Spinal cord (tissue), 10 donors: ENCODE measurements around the gene SPAG16. TPM values are rescaled to one million over a fixed set of nuclear protein-coding genes. Genes with fewer than 3 reads are reported as not detected.

ENCODE experiments used
- DNase-seq, 6 donors: peaks; one replicate each; pipeline versions ENCODE4 v3.0.0 to v3.0.0-alpha.2; 2013 to 2015; ENCODE audit warnings: low spot score in 6 of 6, low read depth in 4 of 6
- H3K27ac ChIP-seq: one replicate; pipeline ENCODE4 v1.5.1; 2013; ENCODE audit warnings: low read depth, low read length, control low read depth
- H3K27me3 ChIP-seq: one replicate; pipeline ENCODE4 v1.6.1; 2013; ENCODE audit warnings: low read length; ENCODE audit not compliant: control insufficient read depth, insufficient read depth
- H3K36me3 ChIP-seq: one replicate; pipeline ENCODE4 v1.6.1; 2013; ENCODE audit warnings: low read length; ENCODE audit not compliant: control insufficient read depth, insufficient read depth
- H3K4me1 ChIP-seq: one replicate; pipeline ENCODE4 v1.6.1; 2013; ENCODE audit warnings: low read length; ENCODE audit not compliant: control insufficient read depth, insufficient read depth
- H3K4me3 ChIP-seq: one replicate; pipeline ENCODE4 v1.5.1; 2013; ENCODE audit warnings: low read depth, low read length, control low read depth
- H3K9me3 ChIP-seq: one replicate; pipeline ENCODE4 v1.6.1; 2013; ENCODE audit warnings: low read length; ENCODE audit not compliant: control insufficient read depth, insufficient read depth
- WGBS: methylation state at CpG from one replicate; pipeline ENCODE4 v1.1.5; 2013; ENCODE audit warnings: missing lambda C conversion rate; ENCODE audit not compliant: insufficient coverage; 5-methylcytosine and 5-hydroxymethylcytosine counted together
- polyA plus RNA-seq, 2 donors: library from polyadenylated mRNA; unstranded; fragments of 120-200 nt; gene quantifications; one replicate each; pipeline ENCODE4 v1.2.1, GENCODE V29; 2013; ENCODE audit not compliant: insufficient read length in 2 of 2
- total RNA-seq, 2 donors: library from RNA; depleted of rRNA in 1 of 2; stranded (reverse); fragments of 120-200 nt in 1 of 2; fragments of >200 nt in 1 of 2; gene quantifications; one replicate each; pipeline versions ENCODE4 v1.2.3 to v1.2.4, GENCODE V29; 2013 to 2014
- donor health status: healthy.

Gene SPAG16
- total and polyA plus RNA-seq, 4 donors: 47.4 to 86.2 (median 74.2) TPM

GRCh38 chr2:213545964-213546475, 261.8 kb downstream of the SPAG16 start:
- Histone ChIP-seq H3K27me3 (no peaks in the 10 kb centered on the region), H3K27ac (no peak overlapping the region), H3K9me3 (no peaks in the 10 kb centered on the region), H3K4me3 (no peak overlapping the region), H3K36me3 (no peaks in the 10 kb centered on the region), H3K4me1 (no peaks in the 10 kb centered on the region)
- no peak for DNase-seq

GRCh38 chr2:213551526-213551925, 267.3 kb downstream of the SPAG16 start:
- Histone ChIP-seq H3K4me3 (no peak overlapping the region), H3K27me3 (no peaks in the 10 kb centered on the region), H3K9me3 (no peaks in the 10 kb centered on the region), H3K4me1 (no peaks in the 10 kb centered on the region), H3K36me3 (no peaks in the 10 kb centered on the region), H3K27ac (no peak overlapping the region)
- WGBS: no CpG with 5 or more reads among the region's 1 CpG
- DNase-seq: no peak

- Histone ChIP-seq H3K4me1 (no peaks in the 10 kb centered on the region), H3K36me3 (no peaks in the 10 kb centered on the region), H3K9me3 (no peaks in the 10 kb centered on the region), H3K27ac (no peak overlapping the region), H3K27me3 (no peaks in the 10 kb centered on the region), H3K4me3 (no peak overlapping the region)
- DNase-seq: no peak
- WGBS: no CpG with 5 or more reads among the region's 5 CpGs
Measured at GRCh38 chr2:213559053-213559452, 274.8 kb downstream of the SPAG16 start.

DNA sequence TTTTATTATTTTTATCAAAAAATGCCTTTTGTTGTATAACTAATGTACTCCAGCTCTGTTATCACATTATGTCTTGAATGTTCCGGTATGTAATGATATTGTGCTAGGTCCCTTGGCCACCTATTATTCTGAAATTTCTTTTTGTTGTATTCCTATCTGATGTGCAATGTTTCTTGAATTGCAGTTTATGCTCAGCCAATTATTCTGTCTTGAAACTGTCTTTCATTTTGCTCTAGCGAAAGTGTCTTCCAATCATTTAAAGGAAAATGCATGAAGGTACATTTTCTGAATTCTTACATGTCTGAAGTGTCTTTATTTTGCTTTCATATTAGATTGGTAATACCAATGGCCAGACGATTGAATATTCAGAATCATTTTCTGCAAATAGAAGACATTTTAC, 277.5 kb downstream of the SPAG16 start:
- no peaks in the 10 kb centered on the region for H3K27me3 ChIP-seq
- 100% methylated on average over 1 of the region's 3 CpGs for WGBS

DNA sequence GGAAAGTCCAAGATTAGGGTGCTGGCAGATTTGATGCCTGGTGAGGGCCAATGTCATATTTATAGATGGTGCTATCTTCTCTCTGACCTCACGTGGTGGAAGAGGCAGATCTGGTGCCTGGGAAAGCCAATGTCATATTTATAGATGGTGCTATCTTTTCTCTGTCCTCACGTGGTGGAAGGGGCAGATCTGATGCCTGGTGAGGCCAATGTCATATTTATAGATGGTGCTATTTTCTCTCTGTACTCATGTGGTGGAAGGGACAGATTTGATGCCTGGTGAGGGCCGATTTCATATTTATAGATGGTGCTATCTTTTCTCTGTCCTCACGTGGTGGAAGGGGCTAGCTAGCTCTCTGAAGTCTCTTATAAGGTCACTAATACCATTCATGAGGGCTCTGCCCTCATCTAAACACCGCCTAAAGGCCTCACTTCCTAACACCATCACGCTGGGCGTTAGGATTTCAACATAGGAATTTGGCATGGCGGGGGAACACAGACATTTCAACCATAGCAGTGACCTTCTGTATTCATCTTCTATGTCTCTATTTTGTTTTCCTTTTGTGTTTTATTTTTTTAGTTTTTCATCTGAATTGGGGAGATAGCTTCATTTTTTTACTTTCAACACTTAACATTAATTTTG, 278.4 kb downstream of the SPAG16 start:
- H3K4me1 ChIP-seq: no peaks in the 10 kb centered on the region
- no peaks in the 10 kb centered on the region for H3K27me3 ChIP-seq
- H3K36me3 ChIP-seq: no peaks in the 10 kb centered on the region
- no peak for DNase-seq
- no peak overlapping the region for H3K4me3 ChIP-seq
- H3K27ac ChIP-seq: no peak overlapping the region
- no peaks in the 10 kb centered on the region for H3K9me3 ChIP-seq
- WGBS: 88% methylated on average over 6 of the region's 8 CpGs

More for the DNA sequence above, 277.5 kb downstream of the SPAG16 start:
- Histone ChIP-seq H3K4me3 (no peak overlapping the region), H3K36me3 (no peaks in the 10 kb centered on the region), H3K27ac (no peak overlapping the region), H3K4me1 (no peaks in the 10 kb centered on the region), H3K9me3 (no peaks in the 10 kb centered on the region)
- no peak for DNase-seq

DNA sequence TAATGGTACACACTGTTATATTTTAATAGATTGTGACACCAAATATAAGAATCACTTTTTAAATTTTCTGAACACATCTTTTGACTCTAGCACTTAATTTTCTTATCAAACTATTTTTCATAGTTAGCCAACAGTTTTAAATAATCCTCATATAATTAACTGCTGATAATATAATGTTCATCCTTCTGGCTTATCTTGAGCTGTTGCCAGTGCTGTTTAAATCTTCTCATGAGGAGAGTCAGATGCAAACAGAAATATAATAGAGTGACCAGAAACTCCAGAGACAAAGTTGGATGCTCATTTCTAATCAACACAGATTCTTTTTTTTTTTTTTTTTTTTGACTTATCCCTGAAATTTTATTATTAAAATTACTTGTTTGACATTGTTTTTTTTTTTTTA, 282.6 kb downstream of the SPAG16 start:
- no peak overlapping the region for H3K27ac ChIP-seq
- no peaks in the 10 kb centered on the region for H3K27me3 ChIP-seq
- no peaks in the 10 kb centered on the region for H3K9me3 ChIP-seq
- DNase-seq: no peak
- no peaks in the 10 kb centered on the region for H3K36me3 ChIP-seq
- no peak overlapping the region for H3K4me3 ChIP-seq
- no peaks in the 10 kb centered on the region for H3K4me1 ChIP-seq

DNA sequence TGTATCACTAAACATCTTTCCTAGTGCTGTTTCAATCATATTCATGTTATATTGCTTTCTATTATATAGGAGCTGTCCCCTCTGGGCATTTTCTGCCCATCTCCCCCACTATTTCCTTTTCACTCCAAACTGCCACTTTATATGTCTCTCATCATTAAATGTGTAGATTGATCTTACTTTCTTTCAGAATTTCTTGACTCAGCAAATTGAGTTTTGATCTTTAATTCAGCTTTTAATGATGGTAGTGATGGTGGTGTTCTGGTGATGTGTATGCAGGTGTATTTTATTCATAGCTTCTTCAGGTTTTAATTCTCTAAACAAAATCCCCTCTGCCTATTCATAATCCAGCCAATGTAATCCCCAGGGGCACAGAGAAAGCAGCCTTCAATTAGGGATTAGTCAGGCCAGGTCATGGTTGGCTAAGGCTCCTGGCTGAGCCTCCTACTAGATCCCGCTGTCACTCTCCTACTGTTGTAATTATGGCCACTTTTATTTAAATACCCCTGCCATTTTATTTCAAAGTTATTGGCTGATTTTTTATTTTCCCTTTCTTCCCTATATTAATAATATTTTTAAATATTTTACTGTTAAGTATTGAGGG, 325.4 kb downstream of the SPAG16 start:
- Histone ChIP-seq H3K4me1 (no peaks in the 10 kb centered on the region), H3K9me3 (no peaks in the 10 kb centered on the region), H3K4me3 (no peak overlapping the region), H3K27ac (no peak overlapping the region), H3K27me3 (no peaks in the 10 kb centered on the region), H3K36me3 (no peaks in the 10 kb centered on the region)
- DNase-seq: no peak
- no CpG with 5 or more reads among the region's 1 CpG for WGBS

- H3K4me1 ChIP-seq: no peaks in the 10 kb centered on the region
- H3K27me3 ChIP-seq: no peaks in the 10 kb centered on the region
- H3K9me3 ChIP-seq: no peaks in the 10 kb centered on the region
- 87% methylated on average over 3 of the region's 5 CpGs for WGBS
- H3K27ac ChIP-seq: no peak overlapping the region
- no peak for DNase-seq
- H3K4me3 ChIP-seq: no peak overlapping the region
- no peaks in the 10 kb centered on the region for H3K36me3 ChIP-seq
Measured at GRCh38 chr2:213627054-213627710, 342.9 kb downstream of the SPAG16 start.

DNA sequence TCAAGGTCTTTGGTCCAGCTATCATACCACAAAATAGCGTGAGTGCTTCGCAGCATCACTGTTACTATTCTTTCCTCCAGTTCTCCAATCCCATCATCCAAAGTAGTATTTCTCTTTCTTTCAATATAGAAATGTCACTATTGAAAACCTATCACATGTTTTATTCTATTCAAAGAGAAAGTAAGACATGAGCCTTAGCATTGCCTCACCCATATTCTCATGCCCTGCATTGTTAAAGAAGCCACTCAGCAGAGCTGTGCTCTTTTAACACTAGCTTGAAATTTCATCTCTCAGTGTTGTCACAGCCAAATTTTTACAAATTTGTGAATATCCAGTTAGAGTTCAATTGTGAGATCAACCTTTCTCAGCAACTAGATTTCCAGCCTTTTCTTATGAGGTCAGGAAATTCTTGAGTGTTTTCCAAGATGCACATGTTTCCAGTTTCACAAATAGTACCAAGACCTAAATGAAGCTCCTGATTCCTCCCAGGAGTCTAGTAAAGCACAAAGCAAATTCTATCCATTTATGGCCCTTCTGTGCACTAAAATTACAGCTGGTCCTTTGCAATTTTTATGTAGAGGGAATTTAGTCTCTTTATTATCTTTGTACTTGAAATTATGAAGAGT, 343.7 kb downstream of the SPAG16 start:
- peak in 1 of 6 donors; percentile 64 for DNase-seq
- Histone ChIP-seq H3K36me3 (no peaks in the 10 kb centered on the region), H3K27ac (no peak overlapping the region), H3K27me3 (no peaks in the 10 kb centered on the region), H3K4me1 (no peaks in the 10 kb centered on the region), H3K4me3 (no peak overlapping the region), H3K9me3 (no peaks in the 10 kb centered on the region)
- no CpG with 5 or more reads among the region's 2 CpGs for WGBS
